Measurements from ENCODE around the gene CACNA2D1.

The CACNA2D1 gene

DNA sequence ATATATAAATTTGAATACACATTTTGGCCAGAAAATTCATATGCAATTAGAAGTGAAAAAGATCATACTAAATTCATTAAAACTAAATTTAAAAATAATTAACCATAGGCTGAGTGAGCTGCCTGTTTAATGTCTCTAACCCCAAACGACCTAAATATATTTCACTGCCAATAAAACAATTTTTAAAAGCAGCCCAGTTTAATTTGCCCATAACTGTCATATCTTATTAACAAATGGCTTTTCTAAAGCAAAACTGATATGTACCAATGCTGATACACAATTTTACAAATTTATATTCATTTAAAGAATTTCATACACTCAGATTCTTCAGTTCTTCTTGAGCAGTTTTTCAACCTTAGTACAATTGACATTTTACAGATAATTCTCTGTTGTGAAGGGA, 99.9 kb downstream of the CACNA2D1 start:
- no peak for DNase-seq (ENCODE audit: low read depth in 2 of 2)

DNA sequence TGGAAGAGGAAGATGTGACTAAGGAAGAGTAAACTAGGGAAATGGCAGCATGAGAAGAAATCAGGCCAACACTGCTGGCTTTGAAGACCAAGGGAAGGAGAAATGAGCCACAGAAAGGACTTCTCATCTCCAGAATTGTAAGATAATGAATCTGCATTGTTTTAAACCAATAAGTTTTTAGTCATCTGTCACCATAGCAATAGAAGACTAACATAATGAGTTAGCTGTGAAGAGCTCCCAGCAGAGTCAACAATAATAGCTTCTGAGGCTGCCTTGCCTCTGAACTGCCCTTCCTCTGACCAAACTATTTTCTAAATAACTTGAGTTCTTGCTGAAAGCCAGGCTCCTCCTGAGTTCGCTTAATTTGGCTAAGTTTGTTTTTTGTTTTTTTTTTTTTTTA, 103.6 kb downstream of the CACNA2D1 start:
- no peak for DNase-seq (ENCODE audit: low read depth in 2 of 2)

DNA sequence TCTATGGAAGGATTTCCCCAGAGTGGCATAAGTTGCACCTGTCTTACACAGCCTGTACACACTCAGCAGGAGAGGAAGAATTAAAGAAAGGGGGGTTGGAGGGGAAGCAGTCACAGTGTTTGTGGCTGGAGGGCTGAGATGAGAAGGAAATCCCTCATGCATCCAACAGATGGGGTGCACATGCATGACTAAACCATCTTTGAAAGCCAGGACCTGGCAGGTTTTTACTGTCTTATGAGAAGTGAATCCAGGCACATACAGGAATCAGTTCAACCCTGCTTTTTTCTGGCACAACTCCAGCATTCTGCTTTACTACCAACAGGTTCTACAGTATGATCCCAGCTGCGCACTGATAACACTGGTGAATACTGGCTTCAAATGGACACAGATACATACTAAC, 107.7 kb downstream of the CACNA2D1 start:
- DNase-seq (ENCODE audit: low read depth in 2 of 2), result no peak

DNA sequence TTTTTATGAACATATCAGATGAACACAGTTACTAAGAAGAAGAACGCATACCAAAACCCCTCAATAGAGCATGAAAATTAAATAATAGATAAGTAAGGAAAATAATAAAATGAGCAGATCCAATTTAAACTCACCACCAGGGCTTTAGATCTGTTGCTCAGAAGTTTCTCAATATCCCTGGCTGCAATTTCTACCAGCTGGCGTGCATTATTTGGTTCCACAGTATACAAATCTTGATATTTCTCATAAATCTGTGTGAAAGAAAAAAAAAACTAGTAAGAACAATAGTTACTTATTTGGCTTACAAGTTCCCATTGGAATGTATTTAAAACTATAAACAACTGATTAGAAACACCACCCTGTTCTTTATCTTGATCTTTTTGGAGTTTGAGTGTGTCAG, 108.6 kb downstream of the CACNA2D1 start:
- no peak for DNase-seq (ENCODE audit: low read depth in 2 of 2)

DNA sequence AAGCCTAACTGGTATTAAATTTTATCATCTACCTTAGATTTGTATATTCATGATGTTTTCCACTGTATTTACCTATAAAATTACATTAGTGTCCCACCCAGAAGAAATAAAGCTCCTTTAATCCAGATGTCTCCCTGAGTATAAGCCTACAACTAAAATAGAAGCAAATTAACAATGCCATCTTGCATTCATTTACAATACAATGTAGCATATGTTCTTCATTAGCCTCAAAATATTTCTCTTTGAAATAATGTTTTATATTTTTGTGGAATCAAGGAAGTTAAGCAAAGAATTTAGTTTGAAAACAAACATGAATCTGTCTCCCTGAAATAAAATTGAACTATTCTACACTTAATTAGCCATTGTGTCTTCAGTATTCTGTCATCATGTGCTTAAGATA, 112.3 kb downstream of the CACNA2D1 start:
- no peak for DNase-seq (ENCODE audit: low read depth in 2 of 2)

DNA sequence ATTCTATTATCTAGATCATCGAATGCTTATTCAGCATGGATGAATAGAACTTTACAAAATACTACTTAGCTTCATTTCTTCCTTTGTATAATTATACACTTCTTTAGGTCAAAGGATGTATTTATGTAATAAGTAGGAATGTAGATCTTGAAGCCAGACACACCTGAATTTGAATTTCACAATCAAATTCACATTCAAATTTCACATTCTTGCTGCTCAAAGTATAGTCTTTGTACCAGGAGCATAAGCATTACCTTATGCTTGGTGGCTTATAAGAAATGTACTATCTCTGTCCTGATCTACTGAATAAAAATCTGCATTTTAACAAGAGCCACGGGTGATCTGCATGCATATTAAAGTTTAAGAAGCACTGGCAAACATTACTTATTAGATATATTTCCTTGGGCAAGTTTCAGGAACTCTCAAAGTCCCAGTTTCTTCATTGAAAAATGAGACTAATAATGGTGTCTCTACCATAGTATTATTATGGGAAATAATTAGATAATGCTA, 112.8 kb downstream of the CACNA2D1 start:
- DNase-seq (ENCODE audit: low read depth in 2 of 2), result no peak

DNA sequence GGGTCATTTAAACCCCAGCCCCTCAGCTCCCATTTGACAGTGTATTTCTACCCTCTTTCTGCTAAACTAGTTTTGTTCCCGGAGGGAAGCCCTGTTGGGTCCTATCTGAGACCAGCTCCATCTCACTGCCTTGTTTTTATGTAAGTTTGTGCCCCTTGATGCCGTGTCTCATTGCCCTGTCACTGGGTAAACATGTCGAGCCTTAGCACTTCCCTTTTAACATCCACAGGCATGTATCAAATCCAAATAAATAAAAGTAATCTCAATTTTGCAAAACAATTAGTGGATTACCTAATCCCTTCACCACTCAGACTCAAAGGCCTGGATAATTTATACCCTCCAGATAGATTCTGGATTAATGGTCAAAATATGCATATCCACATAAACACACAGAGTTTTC, 115.7 kb downstream of the CACNA2D1 start:
- no peak for DNase-seq (ENCODE audit: low read depth in 2 of 2)

DNA sequence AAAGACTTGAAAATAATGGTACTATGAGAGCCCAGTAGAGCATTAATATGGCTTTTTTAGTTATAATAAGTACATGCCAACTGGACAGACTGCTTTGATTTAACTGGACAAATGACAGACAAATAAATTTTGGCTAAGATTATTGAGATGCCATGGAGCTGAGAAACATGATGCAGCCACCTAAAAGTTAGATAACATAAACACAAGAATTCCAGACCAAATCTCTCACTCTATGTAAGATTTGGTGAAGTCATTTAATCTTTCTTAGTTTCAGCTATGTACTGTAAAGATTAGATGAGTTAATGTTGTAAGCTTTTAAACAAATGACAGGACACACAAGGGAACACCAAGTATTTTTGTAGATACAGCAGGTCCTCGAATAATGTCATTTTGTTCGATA, 118.2 kb downstream of the CACNA2D1 start:
- no peak for DNase-seq (ENCODE audit: low read depth in 2 of 2)

DNA sequence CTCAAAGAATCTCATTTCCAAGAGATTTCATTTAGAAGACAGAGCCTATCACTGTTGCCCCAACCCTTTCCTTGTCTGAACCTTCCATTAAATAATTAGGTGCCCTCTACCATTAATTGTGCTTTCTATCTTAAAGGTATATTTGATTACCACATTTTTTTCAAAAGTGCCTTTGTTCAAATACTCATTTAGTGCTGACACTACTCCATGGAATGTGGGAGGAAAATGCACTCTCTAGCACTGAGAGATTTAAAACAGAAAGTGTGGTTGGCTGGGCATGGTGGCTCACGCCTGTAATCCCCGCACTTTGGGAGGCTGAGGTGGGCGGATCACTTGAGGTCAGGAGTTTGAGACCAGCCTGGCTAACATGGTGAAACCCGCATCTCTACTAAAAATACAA, 119.8 kb downstream of the CACNA2D1 start:
- DNase-seq (ENCODE audit: low read depth in 2 of 2), result no peak

DNA sequence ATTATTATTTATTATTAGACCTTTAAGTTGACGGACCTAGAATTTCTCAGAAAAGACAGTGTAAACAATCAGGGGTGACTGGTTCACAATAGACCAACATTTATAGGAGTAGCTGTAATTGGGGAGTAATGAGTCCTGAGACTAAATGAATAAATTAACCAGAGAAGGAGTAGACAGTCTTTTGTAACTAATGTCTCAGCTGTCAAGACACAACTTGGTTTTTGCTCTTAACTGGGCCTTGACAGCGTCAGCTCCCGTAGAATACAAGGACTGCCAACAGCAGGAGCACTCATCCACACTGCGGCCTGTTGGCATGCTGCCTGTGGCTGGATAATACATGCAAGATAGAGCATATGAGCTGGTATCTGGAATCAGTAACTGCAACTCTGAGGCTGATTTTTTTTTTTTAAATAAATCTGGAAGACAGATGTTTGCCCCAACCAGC, 123.9 kb downstream of the CACNA2D1 start:
- DNase-seq (ENCODE audit: low read depth in 2 of 2), result no peak

DNA sequence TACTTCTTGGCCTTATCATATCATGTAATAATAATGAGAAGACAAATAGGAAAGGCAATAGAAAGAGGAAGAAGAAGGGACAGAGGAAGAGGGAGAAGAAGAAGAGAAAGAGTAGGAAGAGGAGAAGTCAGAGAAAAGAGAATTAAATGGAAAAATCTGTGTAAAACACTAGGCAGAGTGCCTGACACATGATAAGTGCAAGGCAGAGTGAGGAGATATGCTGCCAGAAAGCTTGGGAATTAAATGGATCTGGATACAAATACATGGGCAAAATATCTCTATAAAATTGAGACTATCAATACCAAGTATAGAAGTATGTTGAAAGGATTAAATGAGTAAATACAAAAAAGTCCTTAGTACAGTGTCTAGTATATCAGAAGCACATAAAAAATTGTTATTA, 124.8 kb downstream of the CACNA2D1 start:
- DNase-seq (ENCODE audit: low read depth in 2 of 2), result no peak

DNA sequence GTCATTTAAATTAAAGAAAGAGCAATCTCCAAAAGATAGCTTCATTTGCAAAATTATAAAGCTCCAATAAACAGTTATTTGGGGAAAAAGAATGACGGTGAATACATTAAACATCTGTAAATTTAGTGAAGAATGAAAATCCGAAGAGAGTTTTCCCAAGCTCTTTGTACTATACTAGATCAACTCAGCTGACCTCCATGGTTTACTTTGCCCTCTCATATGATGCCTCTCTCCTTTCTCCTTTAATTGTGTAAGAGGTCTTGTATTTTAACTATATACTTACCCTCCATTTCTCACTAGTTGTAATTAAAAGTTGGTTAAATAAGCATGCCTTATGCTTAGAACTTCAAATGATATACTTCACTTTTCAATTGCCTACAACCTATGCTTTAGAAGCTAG, 125.8 kb downstream of the CACNA2D1 start:
- no peak for DNase-seq (ENCODE audit: low read depth in 2 of 2)

DNA sequence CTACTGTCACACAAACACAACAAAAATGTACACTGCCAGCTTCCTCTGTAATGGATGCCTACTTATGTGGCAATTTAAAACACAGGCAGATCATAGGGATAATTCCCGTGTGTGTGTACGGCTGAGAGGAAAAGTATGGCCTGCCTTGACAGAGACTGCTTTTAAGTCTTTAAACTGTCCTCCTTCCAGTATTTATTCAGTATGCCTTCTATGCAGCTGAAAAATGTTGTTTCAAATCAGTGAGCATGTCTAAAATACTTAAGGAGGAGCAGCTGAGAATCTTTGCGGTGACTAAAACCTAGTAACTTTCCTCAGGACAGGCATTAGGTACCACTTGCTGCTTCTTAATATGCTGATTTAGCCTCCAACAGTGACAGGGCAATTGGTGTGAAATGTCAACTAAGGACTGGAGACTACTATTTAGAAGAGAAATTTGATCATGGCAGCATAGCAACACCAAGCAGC, 126.3 kb downstream of the CACNA2D1 start:
- DNase-seq (ENCODE audit: low read depth in 2 of 2), result no peak

DNA sequence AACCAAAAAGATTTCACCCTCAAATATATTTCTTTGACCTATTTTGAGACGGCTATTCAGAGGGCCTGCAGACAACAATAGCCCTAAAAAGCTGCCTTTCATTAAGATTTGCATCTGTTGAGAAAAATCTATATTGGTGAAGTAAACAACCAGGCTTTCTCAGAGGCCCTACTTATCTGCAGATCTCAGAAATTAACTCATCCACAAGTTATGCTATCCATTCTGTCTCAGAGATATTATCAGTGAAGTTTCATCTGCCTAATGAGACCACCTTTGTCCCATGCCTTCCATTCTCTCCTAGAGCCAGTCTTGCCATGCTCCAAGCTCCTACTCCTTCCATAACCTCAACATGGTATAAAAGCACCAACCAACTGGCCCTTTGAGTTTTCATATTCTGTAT, 130.3 kb downstream of the CACNA2D1 start:
- no peak for DNase-seq (ENCODE audit: low read depth in 2 of 2)

DNA sequence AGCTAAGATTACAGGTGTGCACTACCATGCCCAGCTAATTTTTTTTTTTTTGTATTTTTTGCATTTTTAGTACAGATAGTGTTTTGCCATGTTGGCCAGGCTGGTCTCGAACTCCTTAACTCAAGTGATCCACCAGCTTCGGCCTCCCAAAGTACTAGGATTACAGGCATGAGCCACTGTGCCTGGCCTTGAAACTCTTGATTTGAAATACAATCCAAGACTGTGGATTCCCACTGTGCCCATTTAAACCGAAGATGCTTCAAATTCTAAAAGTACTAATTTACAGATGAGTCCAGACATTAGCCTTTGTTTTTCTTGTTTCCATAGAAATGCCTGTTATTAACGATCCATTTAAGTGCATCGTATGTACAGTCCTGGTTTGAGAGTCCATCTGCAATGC, 130.9 kb downstream of the CACNA2D1 start:
- no peak for DNase-seq (ENCODE audit: low read depth in 2 of 2)

DNA sequence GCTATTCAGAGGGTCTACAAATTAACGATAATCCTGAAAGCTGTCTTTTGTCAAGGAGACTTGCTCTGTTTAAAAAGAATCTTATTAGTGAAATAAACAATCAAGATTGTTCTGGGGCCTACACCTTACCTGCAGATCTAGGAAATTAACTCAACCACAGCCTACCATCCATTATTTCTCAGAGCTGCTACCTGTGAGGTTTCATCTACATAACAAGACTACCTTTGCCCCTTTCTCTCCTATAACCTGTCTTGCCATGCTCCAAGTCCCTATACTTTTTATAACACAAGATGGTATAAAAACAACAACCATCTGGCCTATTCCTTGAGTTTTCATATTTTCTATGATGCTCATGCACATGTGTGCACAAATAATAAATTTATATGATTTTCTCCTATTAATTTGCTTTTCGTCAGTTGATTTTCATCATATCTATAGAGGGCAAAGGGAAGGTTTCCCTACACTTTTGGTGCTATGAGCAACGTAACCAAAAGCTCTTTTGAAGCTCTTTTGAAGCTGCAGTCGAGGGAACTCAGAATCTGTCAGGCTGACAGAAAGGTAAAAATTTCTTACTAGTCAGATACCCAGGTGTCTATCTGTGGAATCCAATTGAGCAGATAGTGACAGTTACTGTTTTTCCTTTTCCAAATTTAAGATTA, 138.1 kb downstream of the CACNA2D1 start:
- DNase-seq (ENCODE audit: low read depth in 2 of 2), result no peak

DNA sequence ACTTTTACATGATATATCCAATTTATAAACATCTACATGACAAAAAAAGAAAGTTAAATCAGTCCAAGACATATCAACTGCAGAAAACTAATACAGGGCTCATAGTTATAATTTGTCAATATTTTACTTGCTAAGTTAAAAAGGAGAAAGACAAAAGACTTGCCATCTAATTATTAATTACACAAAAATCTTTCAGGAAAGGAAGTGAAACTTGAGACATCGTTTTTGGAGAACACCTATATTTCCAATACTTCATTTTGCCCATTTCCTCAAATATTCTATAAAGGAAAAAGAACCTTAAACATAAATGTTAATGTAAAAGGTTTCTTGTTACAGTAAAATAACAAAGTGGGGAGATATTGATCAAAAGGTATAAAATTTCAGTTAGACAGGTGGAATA, 148.7 kb downstream of the CACNA2D1 start:
- DNase-seq (ENCODE audit: low read depth in 2 of 2), result no peak

DNA sequence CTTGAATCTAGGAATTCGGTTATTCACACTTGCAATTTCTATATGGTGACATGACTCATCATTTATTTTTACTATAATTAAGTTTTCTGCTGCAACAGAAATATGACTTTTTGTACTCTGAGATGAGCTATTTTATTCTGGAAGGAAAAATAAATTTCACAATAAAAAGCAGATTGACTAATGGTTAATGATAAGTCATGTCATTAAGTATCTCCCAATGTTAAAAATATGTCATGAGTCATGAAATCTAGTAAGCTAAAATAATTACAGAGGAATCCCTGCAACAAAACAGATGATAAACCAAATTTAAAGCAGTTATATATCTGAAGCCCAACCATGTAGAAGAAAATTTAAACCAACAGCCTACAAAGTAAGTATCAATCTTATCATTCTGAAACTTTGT, 149.2 kb downstream of the CACNA2D1 start:
- DNase-seq (ENCODE audit: low read depth in 2 of 2), result no peak

DNA sequence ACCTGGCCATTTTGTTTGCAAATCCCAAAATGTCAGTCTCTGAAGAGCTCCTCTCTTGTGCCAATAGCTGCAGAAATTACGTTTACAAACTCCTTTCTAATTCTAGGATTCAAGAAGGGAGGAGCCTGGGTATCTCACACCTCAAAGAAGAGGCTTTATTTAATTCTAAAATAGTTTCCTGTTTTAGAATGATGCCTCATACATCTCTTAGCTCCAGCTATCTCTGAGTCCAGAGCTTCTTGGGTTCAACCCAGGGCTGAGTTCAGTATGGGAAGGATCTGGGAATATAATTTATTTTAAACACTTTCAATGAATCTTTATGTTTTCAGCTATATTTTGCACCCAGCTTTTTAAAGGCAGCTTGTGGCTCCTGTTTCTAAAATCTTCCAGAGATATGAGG, 150.1 kb downstream of the CACNA2D1 start:
- DNase-seq (ENCODE audit: low read depth in 2 of 2), result no peak

DNA sequence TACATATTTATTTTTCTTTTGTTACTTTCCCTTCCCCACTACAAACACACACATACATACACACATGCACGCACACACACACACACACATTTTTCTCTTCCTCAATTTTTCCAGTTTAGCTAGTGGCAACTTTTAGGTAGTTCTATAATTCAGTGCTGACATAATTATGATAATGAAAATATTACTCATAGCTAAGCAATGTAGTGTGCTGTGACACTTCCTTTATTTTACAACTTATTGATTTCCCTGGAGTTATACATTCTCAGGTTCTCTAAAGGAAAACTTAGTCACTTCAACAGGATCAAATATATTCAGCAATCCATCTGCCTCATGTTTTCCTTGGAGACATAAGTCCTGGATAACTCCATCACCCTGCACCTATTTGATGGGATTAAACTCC, 151.6 kb downstream of the CACNA2D1 start:
- DNase-seq (ENCODE audit: low read depth in 2 of 2), result no peak

DNA sequence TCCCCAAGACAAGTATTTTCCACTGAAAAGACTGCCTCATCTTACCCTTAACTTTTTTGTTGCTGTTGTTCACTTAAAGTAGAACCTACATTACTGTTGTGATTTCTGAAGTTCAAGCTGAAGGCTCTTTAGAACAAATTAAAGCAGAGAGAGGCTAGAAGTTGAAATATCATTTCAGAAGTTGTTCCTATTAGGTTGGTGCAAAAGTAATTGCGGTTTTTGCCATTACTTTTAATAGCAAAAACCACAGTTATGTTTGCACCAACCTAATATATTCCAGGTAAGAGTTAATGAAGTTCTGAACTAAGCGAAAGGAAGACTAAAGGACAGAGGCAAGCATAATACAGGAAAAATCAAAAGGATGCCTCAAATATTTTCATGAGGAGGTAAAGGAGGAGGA, 153.7 kb downstream of the CACNA2D1 start:
- DNase-seq (ENCODE audit: low read depth in 2 of 2), result no peak

DNA sequence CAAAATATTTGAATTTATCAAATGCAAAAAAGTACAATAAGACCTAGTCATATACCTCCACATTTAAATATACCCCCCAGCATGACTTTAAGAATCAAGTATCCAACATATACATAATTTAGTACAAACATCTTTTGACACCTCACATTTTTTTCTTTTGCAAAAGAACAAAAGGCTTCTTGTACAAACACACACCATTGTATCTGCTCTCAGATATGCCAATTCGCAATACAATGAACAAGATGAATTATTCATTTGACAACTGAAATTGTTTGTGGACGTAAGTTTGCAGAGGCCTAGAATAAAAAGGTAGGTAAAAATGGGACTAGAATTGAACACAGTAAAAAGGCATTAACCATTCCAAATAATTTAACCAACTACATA, 154.4 kb downstream of the CACNA2D1 start:
- no peak for DNase-seq (ENCODE audit: low read depth in 2 of 2)

DNA sequence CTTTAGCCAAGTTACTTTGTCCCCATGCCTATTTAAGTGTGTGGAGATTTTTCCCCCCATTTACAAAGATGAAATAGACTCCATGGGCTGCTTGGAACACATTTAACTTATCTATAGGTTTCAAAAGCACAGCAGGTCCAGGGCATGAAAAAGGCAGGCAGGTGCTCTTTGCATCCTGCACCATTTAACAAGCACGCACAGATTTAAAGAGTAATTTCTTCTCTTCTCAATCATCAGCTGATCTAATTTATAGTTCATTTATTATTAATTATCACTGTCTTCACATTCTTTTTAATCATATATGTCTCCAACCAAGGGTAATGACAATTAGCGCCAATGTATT, 156.8 kb downstream of the CACNA2D1 start:
- no peak for DNase-seq (ENCODE audit: low read depth in 2 of 2)

DNA sequence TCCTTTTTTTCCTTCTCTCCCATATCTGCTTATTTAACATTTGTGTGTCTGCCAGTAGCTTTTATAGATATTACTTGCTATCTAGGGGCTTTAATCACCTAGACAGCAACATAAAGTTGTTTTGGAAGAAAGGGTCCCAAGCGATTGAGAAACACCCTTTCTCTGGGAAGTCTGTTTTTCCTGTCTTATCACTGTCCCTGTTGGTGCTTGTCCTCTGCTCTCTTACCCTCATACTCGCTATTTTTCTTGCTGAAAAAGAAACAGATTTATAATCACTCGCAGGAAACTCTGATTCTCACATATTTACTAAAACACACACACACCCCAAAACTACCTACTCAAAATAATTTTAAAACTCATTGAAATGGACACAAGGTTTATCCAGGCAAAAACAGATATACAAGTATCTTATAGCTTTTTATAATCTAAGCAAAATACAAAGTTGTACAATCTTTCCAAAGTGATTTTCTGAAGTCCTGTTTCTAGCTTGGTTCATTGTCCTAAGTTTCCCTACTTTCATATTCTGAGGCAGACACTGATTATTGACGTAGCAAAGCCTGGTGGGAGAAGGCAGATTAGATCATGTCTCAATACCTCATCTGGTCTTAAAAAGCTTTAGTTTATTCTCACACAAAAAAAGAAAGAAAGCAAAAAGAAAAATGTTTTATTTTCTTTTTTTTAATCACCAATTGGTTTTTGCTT, 157.3 kb downstream of the CACNA2D1 start:
- DNase-seq (ENCODE audit: low read depth in 2 of 2), result no peak

Data from stimulated activated CD4-positive, alpha-beta T cell treated with anti-CD3 and anti-CD28 coated beads, Interleukin-15, amount 100 ng/mL, for 48 hours (primary cell).